Measurements from ENCODE around the gene SETBP1. TPM values are rescaled to one million over a fixed set of nuclear protein-coding genes. Genes with fewer than 3 reads are reported as not detected.

SETBP1 gene
- polyA plus RNA-seq, 1 experiment, result 0.71 TPM

GRCh38 chr18:45112682-45113081, 432.0 kb downstream of the SETBP1 start:
- DNase-seq (ENCODE audit: low read depth, low spot score), result no peak
- H3K27ac ChIP-seq (ENCODE audit: low read depth, low read length), result no peak overlapping the region
- no peaks in the 10 kb centered on the region for H3K27me3 ChIP-seq (ENCODE audit: control insufficient read depth, insufficient read depth, low read length)
- no peaks in the 10 kb centered on the region for H3K9me3 ChIP-seq (ENCODE audit: control insufficient read depth, insufficient read depth, low read length)
- POLR2A ChIA-PET, result no interaction called here
- H3K4me3 ChIP-seq (ENCODE audit: low read depth, low read length), result no peak overlapping the region
- no peak for TF ChIP-seq CTCF (IDR thresholded peaks at IDR 0.05; ENCODE audit: low read depth, low read length)
- CTCF ChIA-PET, result no interaction called here

DNA sequence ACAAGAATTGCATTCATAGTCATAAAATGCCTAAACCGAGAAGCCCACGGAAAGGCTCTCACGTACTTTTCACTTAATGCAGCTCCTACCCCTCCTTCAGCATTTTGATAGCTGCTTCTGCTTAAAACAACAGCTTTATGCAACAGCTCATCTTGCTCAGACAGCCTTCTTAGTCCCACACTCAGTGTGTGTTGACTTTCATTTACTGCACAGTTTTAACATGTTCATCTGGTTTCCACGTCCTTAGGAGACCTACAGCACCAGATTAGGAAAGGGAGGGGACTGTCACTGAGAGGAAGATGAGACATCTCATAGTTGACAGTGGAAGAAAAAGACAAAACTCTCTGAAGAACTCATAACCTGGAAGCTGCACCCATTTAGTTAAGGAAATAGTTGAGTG, 435.4 kb downstream of the SETBP1 start:
- Histone ChIP-seq H3K27ac (ENCODE audit: low read depth, low read length) (no peak overlapping the region), H3K9me3 (ENCODE audit: control insufficient read depth, insufficient read depth, low read length) (no peaks in the 10 kb centered on the region), H3K4me3 (ENCODE audit: low read depth, low read length) (no peak overlapping the region), H3K27me3 (ENCODE audit: control insufficient read depth, insufficient read depth, low read length) (no peaks in the 10 kb centered on the region)
- no peak for TF ChIP-seq CTCF (IDR thresholded peaks at IDR 0.05; ENCODE audit: low read depth, low read length)
- DNase-seq (ENCODE audit: low read depth, low spot score), result no peak
- ChIA-PET POLR2A (no interaction called here), CTCF (no interaction called here)

Small RNA genes lying within 50 kb of the gene (small RNA-seq; reads per million reads assigned to genes)
- not detected for gene MIR4319 (ENCODE audit: insufficient read length, low read depth)

All from AG04450 (cell line).